Measurements from ENCODE around the gene RBPJ.

Gene RBPJ

DNA sequence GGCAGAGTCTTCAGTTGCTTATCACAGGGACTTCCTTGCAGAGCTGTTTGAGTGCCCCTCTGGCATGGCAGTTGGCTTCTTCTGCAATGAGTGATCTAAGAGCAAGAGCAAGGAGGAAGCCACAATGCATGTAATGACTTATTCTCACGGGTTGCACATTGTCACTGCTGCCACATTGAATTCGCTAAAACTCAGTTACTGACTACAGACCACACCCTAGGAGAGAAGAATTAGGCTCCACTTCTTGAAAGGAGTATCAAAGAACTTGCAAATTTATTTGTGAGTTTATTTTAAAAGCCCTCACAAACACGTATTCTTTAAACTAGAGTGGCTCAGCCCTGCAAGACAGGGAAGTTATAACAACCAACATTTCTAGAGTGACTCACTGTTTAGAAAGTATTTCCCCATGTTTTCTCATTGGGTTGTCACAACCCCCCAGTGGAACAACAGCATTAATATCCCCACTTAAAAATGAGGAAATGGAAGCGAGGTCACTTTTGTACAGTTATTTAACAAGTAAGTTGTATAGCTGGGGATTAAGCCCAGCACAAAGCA is 32.4 kb upstream of the RBPJ start:
- H3K27me3 ChIP-seq (ENCODE audit: low read length): no peaks in the 10 kb centered on the region
- no peaks in the 10 kb centered on the region for H3F3A ChIP-seq (ENCODE audit: insufficient read depth)
- H3K9ac ChIP-seq (ENCODE audit: low read length): no peak overlapping the region
- no peaks in the 10 kb centered on the region for H4K20me1 ChIP-seq (ENCODE audit: low read depth, low read length)
- H3K27ac ChIP-seq (ENCODE audit: low read depth, low read length): no peak overlapping the region
- H3K4me3 ChIP-seq (ENCODE audit: insufficient read depth, low read length, poor library complexity, severe bottlenecking): no peak overlapping the region
- no peak overlapping the region for H2AFZ ChIP-seq (ENCODE audit: low read depth, low read length, severe bottlenecking)
- H3K36me3 ChIP-seq (ENCODE audit: low read length): no peaks in the 10 kb centered on the region
- no peaks in the 10 kb centered on the region for H3K9me2 ChIP-seq (replicated peaks; ENCODE audit: insufficient read depth, low read length)
- no peaks in the 10 kb centered on the region for H3K79me2 ChIP-seq (ENCODE audit: insufficient read depth, low read length)
- no peaks in the 10 kb centered on the region for H3K9me3 ChIP-seq (ENCODE audit: insufficient read depth, low read length)
- no peak for TF ChIP-seq EZH2phosphoT487 (conservative IDR thresholded peaks at IDR 0.05; ENCODE audit: low read length)
- TF ChIP-seq CTCF (IDR thresholded peaks at IDR 0.05; ENCODE audit: insufficient read depth, low read length, poor library complexity, severe bottlenecking): no peak
- H3K4me2 ChIP-seq (ENCODE audit: low read depth, low read length, poor library complexity, severe bottlenecking): no peak overlapping the region

DNA sequence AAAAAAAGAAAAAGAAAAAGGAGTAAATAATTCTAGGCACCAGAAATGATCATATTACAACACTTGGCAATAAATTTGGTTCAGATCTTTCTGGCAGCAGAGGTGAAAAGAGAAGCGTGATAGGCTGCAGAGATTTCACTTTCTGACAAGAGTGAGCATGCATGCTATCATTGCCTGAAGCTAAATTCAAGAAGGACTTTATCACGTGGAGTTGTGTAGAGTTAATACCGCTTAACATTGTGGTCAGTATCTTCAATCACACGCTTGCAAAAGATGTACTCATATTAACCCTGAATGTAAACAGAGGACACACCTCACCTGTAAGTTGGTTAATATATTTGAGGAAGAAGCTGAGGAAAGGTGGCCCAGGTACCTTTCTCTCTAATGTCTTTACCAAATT is 31.4 kb upstream of the RBPJ start:
- Histone ChIP-seq H3K79me2 (ENCODE audit: insufficient read depth, low read length) (no peaks in the 10 kb centered on the region), H3K36me3 (ENCODE audit: low read length) (no peaks in the 10 kb centered on the region), H3K4me2 (ENCODE audit: low read depth, low read length, poor library complexity, severe bottlenecking) (no peak overlapping the region), H3F3A (ENCODE audit: insufficient read depth) (no peaks in the 10 kb centered on the region), H3K27me3 (ENCODE audit: low read length) (no peaks in the 10 kb centered on the region), H3K9me3 (ENCODE audit: insufficient read depth, low read length) (no peaks in the 10 kb centered on the region), H3K9ac (ENCODE audit: low read length) (no peak overlapping the region), H2AFZ (ENCODE audit: low read depth, low read length, severe bottlenecking) (no peak overlapping the region), H3K9me2 (replicated peaks; ENCODE audit: insufficient read depth, low read length) (no peaks in the 10 kb centered on the region), H4K20me1 (ENCODE audit: low read depth, low read length) (no peaks in the 10 kb centered on the region), H3K4me3 (ENCODE audit: insufficient read depth, low read length, poor library complexity, severe bottlenecking) (no peak overlapping the region), H3K27ac (ENCODE audit: low read depth, low read length) (no peak overlapping the region)
- TF ChIP-seq EZH2phosphoT487 (conservative IDR thresholded peaks at IDR 0.05; ENCODE audit: low read length): no peak
- no peak for TF ChIP-seq CTCF (IDR thresholded peaks at IDR 0.05; ENCODE audit: insufficient read depth, low read length, poor library complexity, severe bottlenecking)

- Histone ChIP-seq H4K20me1 (ENCODE audit: low read depth, low read length) (no peaks in the 10 kb centered on the region), H3K4me2 (ENCODE audit: low read depth, low read length, poor library complexity, severe bottlenecking) (no peak overlapping the region), H2AFZ (ENCODE audit: low read depth, low read length, severe bottlenecking) (no peak overlapping the region), H3K79me2 (ENCODE audit: insufficient read depth, low read length) (no peaks in the 10 kb centered on the region), H3K9me2 (replicated peaks; ENCODE audit: insufficient read depth, low read length) (no peaks in the 10 kb centered on the region), H3K9me3 (ENCODE audit: insufficient read depth, low read length) (no peaks in the 10 kb centered on the region), H3K27ac (ENCODE audit: low read depth, low read length) (no peak overlapping the region), H3F3A (ENCODE audit: insufficient read depth) (no peaks in the 10 kb centered on the region), H3K4me3 (ENCODE audit: insufficient read depth, low read length, poor library complexity, severe bottlenecking) (no peak overlapping the region), H3K9ac (ENCODE audit: low read length) (no peak overlapping the region), H3K27me3 (ENCODE audit: low read length) (no peaks in the 10 kb centered on the region), H3K36me3 (ENCODE audit: low read length) (no peaks in the 10 kb centered on the region)
- TF ChIP-seq CTCF (IDR thresholded peaks at IDR 0.05; ENCODE audit: insufficient read depth, low read length, poor library complexity, severe bottlenecking) (no peak), EZH2phosphoT487 (conservative IDR thresholded peaks at IDR 0.05; ENCODE audit: low read length) (no peak)
These were observed 30.5 kb upstream of the RBPJ start for GRCh38 chr4:26290321-26290720.
